ENCODE measurements around the gene CD163.

- TF ChIP-seq PKNOX1 (IDR thresholded peaks at IDR 0.05) (no peak), FOXA1 (IDR thresholded peaks at IDR 0.05) (no peak), HDGF (IDR thresholded peaks at IDR 0.05; ENCODE audit: borderline replicate concordance) (no peak), ARNT (IDR thresholded peaks at IDR 0.05) (no peak), FOXM1 (IDR thresholded peaks at IDR 0.05; ENCODE audit: borderline replicate concordance) (no peak), SUZ12 (IDR thresholded peaks at IDR 0.05) (no peak)
Observed at GRCh38 chr12:7499636-7500035, 3.9 kb downstream of the CD163 start.

All from HEK293T (cell line).